Neural progenitor cell (in vitro differentiated cells): ENCODE results near the gene SHISA5. TPM values are rescaled to one million over a fixed set of nuclear protein-coding genes. Genes with fewer than 3 reads are reported as not detected.

ENCODE experiments used
- DNase-seq: peaks from one replicate; pipeline ENCODE4 v3.0.0-alpha.2; 2016; ENCODE audit warnings: low spot score
- H2AFZ ChIP-seq: fragments of 200-600 bp; sonication (generic); replicated peaks from 2 replicates; pipeline ENCODE4 v1.6.1; 2016; ENCODE audit warnings: antibody characterized with exemption
- H3F3A ChIP-seq: fragments of 200-600 bp; sonication (generic); 2 replicates; pipeline ENCODE4 v1.6.1; 2016; ENCODE audit warnings: antibody characterized with exemption, low read depth
- H3K27ac ChIP-seq: fragments of 200-600 bp; sonication (generic); 2 replicates; pipeline ENCODE4 v1.5.1; 2016; ENCODE audit warnings: mild to moderate bottlenecking
- H3K27me3 ChIP-seq: fragments of 200-600 bp; sonication (generic); 2 replicates; pipeline ENCODE4 v1.6.1; 2016; ENCODE audit warnings: mild to moderate bottlenecking, moderate library complexity
- H3K36me3 ChIP-seq: fragments of 200-600 bp; sonication (generic); 2 replicates; pipeline ENCODE4 v1.5.1; 2016
- H3K4me1 ChIP-seq: fragments of 200-600 bp; sonication (generic); 2 replicates; pipeline ENCODE4 v1.6.1; 2016; ENCODE audit warnings: mixed run types
- H3K4me2 ChIP-seq: fragments of 200-600 bp; sonication (generic); 2 replicates; pipeline ENCODE4 v1.6.1; 2016
- H3K4me3 ChIP-seq: fragments of 200-600 bp; sonication (generic); 2 replicates; pipeline ENCODE4 v1.5.1; 2016
- H3K79me2 ChIP-seq: fragments of 200-600 bp; sonication (generic); 2 replicates; pipeline ENCODE4 v1.6.1; 2016; ENCODE audit warnings: low read depth
- H3K9ac ChIP-seq: fragments of 200-600 bp; sonication (generic); 2 replicates; pipeline ENCODE4 v1.6.1; 2016
- H3K9me3 ChIP-seq: fragments of 200-600 bp; sonication (generic); 2 replicates; pipeline ENCODE4 v1.5.1; 2016; ENCODE audit warnings: low read depth
- H4K20me1 ChIP-seq: fragments of 200-600 bp; sonication (generic); 2 replicates; pipeline ENCODE4 v1.6.1; 2016; ENCODE audit warnings: low read depth
- H3K27ac Mint-ChIP-seq: 3 replicates; pipeline ENCODE4 v1.8.0; 2021; ENCODE audit warnings: mixed read lengths
- H3K27me3 Mint-ChIP-seq: 2 replicates; pipeline ENCODE4 v1.8.0; 2022; ENCODE audit warnings: low read depth, mild to moderate bottlenecking, inconsistent platforms, moderate library complexity, mixed read lengths; ENCODE audit not compliant: insufficient read depth
- H3K36me3 Mint-ChIP-seq: 3 replicates; pipeline ENCODE4 v1.8.0; 2021; ENCODE audit warnings: mixed read lengths
- H3K4me1 Mint-ChIP-seq: 3 replicates; pipeline ENCODE4 v1.8.0; 2021; ENCODE audit warnings: mixed read lengths
- H3K4me3 Mint-ChIP-seq: 3 replicates; pipeline ENCODE4 v1.8.0; 2021; ENCODE audit warnings: mild to moderate bottlenecking, moderate library complexity, mixed read lengths
- H3K9me3 Mint-ChIP-seq: 3 replicates; pipeline ENCODE4 v1.8.0; 2020; ENCODE audit warnings: mixed read lengths
- EZH2 ChIP-seq: fragments of 200-600 bp; sonication (generic); IDR thresholded peaks from 2 replicates; pipeline ENCODE4 v1.6.1; 2017; ENCODE audit warnings: antibody characterized with exemption, mild to moderate bottlenecking, moderate library complexity
- EZH2phosphoT487 ChIP-seq: fragments of 200-600 bp; sonication (generic); IDR thresholded peaks from 2 replicates; pipeline ENCODE4 v1.6.1; 2017; ENCODE audit warnings: antibody characterized with exemption
- total RNA-seq: library from RNA; depleted of rRNA; stranded (reverse); fragments of >200 nt; gene quantifications from 2 replicates; pipeline ENCODE4 v1.2.3, GENCODE V29; 2015; ENCODE audit warnings: low replicate concordance
- TF ChIP-seq, protein P1 (sequence below): fragments of 200-600 bp; sonication (generic); IDR thresholded peaks from 2 replicates; pipeline ENCODE4 v1.5.1; 2017; ENCODE audit warnings: antibody characterized with exemption, mild to moderate bottlenecking

SHISA5 gene
- total RNA-seq, 1 donor from 2014 or later, result 54.8 TPM

DNA sequence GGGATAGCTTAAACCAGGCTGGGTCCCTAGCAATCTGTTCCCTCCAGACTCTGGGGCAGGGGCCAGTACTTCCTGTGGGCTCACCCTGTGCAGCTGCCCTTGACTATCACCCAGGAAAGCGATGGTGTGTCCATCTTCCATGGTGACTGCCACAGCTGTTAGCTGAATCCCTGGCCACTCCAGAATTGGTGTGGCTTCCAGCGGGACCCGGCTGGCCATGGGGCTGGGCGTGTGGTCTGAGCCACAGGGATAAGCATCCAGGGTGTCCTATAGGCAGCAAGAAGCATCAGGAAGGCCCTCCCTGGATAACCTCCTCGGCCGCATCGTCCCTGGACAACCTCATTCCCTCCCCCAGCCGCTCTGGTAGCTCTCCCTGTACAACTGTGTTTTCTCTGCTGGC is 81.3 kb downstream of the SHISA5 start:
- peak overlapping the region; percentile 72 for H3K27ac Mint-ChIP-seq
- Histone ChIP-seq H3K79me2 (peaks cover 63% of the 10 kb centered on the region), H3K4me1 (peaks cover 12% of the 10 kb centered on the region)

DNA sequence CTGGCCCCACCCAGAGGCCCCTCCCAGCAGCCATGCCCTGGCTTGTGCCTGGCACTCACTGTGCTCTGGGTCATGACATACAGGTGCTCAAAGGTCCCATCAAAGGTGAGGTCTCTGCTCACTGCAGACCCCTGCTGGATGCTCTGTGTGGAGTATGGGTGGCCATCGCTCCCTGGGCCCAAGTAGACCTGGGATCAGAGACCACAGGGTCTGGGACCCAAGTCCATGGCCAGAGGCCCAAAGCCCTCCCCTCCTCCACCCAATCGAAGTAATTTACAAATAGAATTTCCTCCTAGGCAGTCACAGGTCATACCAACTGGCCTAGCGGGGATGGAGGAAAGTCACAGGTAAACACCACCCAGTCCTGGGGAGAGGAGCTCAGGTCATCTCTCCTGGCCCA is 81.7 kb downstream of the SHISA5 start:
- DNase-seq, result no peak
- peaks cover 8% of the 10 kb centered on the region for H3K4me1 ChIP-seq
- H2AFZ ChIP-seq, result no peak overlapping the region
- H3K9ac ChIP-seq, result no peak overlapping the region
- no peaks in the 10 kb centered on the region for H3F3A ChIP-seq
- H3K4me2 ChIP-seq, result no peak overlapping the region
- no peak overlapping the region for H3K27ac ChIP-seq
- peaks cover 79% of the 10 kb centered on the region for H4K20me1 ChIP-seq
- H3K79me2 ChIP-seq, result peaks cover 59% of the 10 kb centered on the region
- H3K9me3 ChIP-seq, result no peaks in the 10 kb centered on the region
- no peaks in the 10 kb centered on the region for H3K27me3 ChIP-seq
- no peak overlapping the region for H3K4me3 ChIP-seq
- peaks cover 18% of the 10 kb centered on the region for H3K4me1 Mint-ChIP-seq
- peaks cover 11% of the 10 kb centered on the region for H3K36me3 Mint-ChIP-seq
- H3K36me3 ChIP-seq, result no peaks in the 10 kb centered on the region
- H3K27ac Mint-ChIP-seq, result no peak overlapping the region
- TF ChIP-seq, protein P1, sequence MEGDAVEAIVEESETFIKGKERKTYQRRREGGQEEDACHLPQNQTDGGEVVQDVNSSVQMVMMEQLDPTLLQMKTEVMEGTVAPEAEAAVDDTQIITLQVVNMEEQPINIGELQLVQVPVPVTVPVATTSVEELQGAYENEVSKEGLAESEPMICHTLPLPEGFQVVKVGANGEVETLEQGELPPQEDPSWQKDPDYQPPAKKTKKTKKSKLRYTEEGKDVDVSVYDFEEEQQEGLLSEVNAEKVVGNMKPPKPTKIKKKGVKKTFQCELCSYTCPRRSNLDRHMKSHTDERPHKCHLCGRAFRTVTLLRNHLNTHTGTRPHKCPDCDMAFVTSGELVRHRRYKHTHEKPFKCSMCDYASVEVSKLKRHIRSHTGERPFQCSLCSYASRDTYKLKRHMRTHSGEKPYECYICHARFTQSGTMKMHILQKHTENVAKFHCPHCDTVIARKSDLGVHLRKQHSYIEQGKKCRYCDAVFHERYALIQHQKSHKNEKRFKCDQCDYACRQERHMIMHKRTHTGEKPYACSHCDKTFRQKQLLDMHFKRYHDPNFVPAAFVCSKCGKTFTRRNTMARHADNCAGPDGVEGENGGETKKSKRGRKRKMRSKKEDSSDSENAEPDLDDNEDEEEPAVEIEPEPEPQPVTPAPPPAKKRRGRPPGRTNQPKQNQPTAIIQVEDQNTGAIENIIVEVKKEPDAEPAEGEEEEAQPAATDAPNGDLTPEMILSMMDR, result no peak
- TF ChIP-seq EZH2phosphoT487 (no peak), EZH2 (no peak)
- H3K27me3 Mint-ChIP-seq, result no peaks in the 10 kb centered on the region
- H3K9me3 Mint-ChIP-seq, result no peaks in the 10 kb centered on the region
- H3K4me3 Mint-ChIP-seq, result no peak overlapping the region

More for the DNA sequence above, 81.3 kb downstream of the SHISA5 start:
- no peak overlapping the region for H3K4me2 ChIP-seq
- H3F3A ChIP-seq, result no peaks in the 10 kb centered on the region
- TF ChIP-seq EZH2phosphoT487 (no peak), EZH2 (no peak)
- TF ChIP-seq, protein P1, result no peak
- H3K27me3 Mint-ChIP-seq, result no peaks in the 10 kb centered on the region
- H3K36me3 Mint-ChIP-seq, result peaks cover 10% of the 10 kb centered on the region
- no peaks in the 10 kb centered on the region for H3K9me3 Mint-ChIP-seq
- H3K27me3 ChIP-seq, result no peaks in the 10 kb centered on the region
- peaks cover 83% of the 10 kb centered on the region for H4K20me1 ChIP-seq
- no peak for DNase-seq
- H3K9me3 ChIP-seq, result no peaks in the 10 kb centered on the region
- H3K4me3 Mint-ChIP-seq, result no peak overlapping the region
- no peak overlapping the region for H3K4me3 ChIP-seq
- peaks cover 22% of the 10 kb centered on the region for H3K4me1 Mint-ChIP-seq
- no peaks in the 10 kb centered on the region for H3K36me3 ChIP-seq
- H3K9ac ChIP-seq, result no peak overlapping the region
- no peak overlapping the region for H2AFZ ChIP-seq
- no peak overlapping the region for H3K27ac ChIP-seq

DNA sequence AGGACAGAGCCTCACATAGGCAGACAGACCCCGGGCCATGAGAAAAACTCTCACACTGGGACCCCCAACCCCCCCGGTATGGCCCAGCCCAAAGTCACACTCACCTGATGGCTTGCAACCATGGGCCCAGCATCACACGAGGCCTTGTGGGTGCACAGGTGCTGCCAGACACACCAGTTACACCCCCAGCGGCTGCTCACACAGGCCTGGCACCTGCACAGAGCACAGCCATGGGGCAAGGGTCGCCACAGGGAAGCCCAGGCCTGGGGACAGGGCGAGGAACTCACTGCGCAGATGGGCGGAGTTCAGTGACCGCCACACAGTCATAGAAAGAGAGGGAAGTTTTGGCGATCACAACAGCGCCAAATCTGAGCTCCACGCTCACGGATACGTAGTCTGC is 83.4 kb downstream of the SHISA5 start:
- TF ChIP-seq, protein P1, result no peak
- TF ChIP-seq EZH2phosphoT487 (no peak), EZH2 (no peak)
- Histone ChIP-seq H4K20me1 (peaks cover 66% of the 10 kb centered on the region), H3K4me1 (no peaks in the 10 kb centered on the region), H3K4me3 (no peak overlapping the region), H3K4me2 (no peak overlapping the region), H3K36me3 (no peaks in the 10 kb centered on the region), H3K27me3 (no peaks in the 10 kb centered on the region), H3K79me2 (peaks cover 42% of the 10 kb centered on the region), H2AFZ (no peak overlapping the region), H3K27ac (no peak overlapping the region), H3K9me3 (no peaks in the 10 kb centered on the region), H3F3A (no peaks in the 10 kb centered on the region), H3K9ac (no peak overlapping the region)
- H3K36me3 Mint-ChIP-seq, result peaks cover 11% of the 10 kb centered on the region
- no peak overlapping the region for H3K27ac Mint-ChIP-seq
- DNase-seq, result no peak
- peaks cover 8% of the 10 kb centered on the region for H3K4me1 Mint-ChIP-seq
- H3K27me3 Mint-ChIP-seq, result no peaks in the 10 kb centered on the region
- H3K9me3 Mint-ChIP-seq, result no peaks in the 10 kb centered on the region
- no peak overlapping the region for H3K4me3 Mint-ChIP-seq
